Esophagus muscularis mucosa (tissue), 3 donors: ENCODE results near the gene PAQR5.

Experiments
- CTCF ChIP-seq, 3 experiments: fragments of 200-600 bp in 2 of 3; fragments of 450-650 bp in 1 of 3; sonication (generic) in 2 of 3; IDR thresholded peaks; one replicate each; pipeline ENCODE4 v1.5.1; 2017 to 2019; ENCODE audit warnings: antibody characterized with exemption in 3 of 3, mild to moderate bottlenecking in 2 of 3, moderate library complexity in 1 of 3
- EP300 ChIP-seq: sonication (generic); formaldehyde crosslinking; IDR thresholded peaks from one replicate; pipeline ENCODE4 v1.6.1; 2017; ENCODE audit warnings: antibody characterized with exemption

- no peak for TF ChIP-seq CTCF (IDR thresholded peaks at IDR 0.05)
- TF ChIP-seq EP300 = no peak
Measured at GRCh38 chr15:69358850-69359249, 60.1 kb downstream of the PAQR5 start.
